ENCODE results near the gene CBX4.

The CBX4 gene

DNA sequence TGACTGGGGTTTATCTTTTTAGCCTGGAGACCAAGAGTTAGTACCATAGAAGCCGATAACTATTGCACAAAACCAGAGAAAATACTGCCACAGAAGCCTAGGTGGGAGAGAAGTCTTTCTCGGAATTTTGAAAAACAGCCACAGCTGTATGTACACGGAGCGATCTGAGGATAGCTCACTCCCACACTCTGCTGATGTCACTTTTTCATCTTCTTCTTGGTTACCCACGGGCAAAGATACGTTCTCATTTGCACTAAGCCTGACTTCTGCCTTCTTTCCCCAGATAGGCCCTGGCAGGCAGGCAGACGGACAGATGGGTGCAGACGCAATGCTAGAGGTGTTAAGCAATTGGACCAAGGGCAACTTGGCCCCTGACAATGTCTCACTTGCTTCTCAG lies 9.1 kb upstream of the CBX4 start:
- H3K9me2 ChIP-seq (replicated peaks; ENCODE audit: insufficient read depth, low read length) = no peaks in the 10 kb centered on the region
- no peaks in the 10 kb centered on the region for H4K20me1 ChIP-seq (ENCODE audit: insufficient read depth, low read length)
- H3K4me1 ChIP-seq (ENCODE audit: low read length) = no peaks in the 10 kb centered on the region
- H2AFZ ChIP-seq (ENCODE audit: low read length) = no peak overlapping the region
- no peaks in the 10 kb centered on the region for H3K9me3 ChIP-seq (replicated peaks; ENCODE audit: insufficient read depth, low read length)
- no peak for DNase-seq
- no peaks in the 10 kb centered on the region for H3K36me3 ChIP-seq (replicated peaks; ENCODE audit: insufficient read depth, low read length)
- no peak overlapping the region for H3K27ac ChIP-seq (ENCODE audit: low read length)
- H3K27me3 ChIP-seq (replicated peaks; ENCODE audit: insufficient read depth, low read length) = peaks cover 85% of the 10 kb centered on the region
- TF ChIP-seq EZH2phosphoT487 (IDR thresholded peaks at IDR 0.05; ENCODE audit: low read length) (no peak), EZH2 (optimal IDR thresholded peaks at IDR 0.05; ENCODE audit: low read depth, low read length) (no peak)
- TF ChIP-seq, protein P1, sequence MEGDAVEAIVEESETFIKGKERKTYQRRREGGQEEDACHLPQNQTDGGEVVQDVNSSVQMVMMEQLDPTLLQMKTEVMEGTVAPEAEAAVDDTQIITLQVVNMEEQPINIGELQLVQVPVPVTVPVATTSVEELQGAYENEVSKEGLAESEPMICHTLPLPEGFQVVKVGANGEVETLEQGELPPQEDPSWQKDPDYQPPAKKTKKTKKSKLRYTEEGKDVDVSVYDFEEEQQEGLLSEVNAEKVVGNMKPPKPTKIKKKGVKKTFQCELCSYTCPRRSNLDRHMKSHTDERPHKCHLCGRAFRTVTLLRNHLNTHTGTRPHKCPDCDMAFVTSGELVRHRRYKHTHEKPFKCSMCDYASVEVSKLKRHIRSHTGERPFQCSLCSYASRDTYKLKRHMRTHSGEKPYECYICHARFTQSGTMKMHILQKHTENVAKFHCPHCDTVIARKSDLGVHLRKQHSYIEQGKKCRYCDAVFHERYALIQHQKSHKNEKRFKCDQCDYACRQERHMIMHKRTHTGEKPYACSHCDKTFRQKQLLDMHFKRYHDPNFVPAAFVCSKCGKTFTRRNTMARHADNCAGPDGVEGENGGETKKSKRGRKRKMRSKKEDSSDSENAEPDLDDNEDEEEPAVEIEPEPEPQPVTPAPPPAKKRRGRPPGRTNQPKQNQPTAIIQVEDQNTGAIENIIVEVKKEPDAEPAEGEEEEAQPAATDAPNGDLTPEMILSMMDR (IDR thresholded peaks at IDR 0.05; ENCODE audit: low read length) = no peak
- no peak overlapping the region for H3K4me3 ChIP-seq (ENCODE audit: low read length)
- no peak overlapping the region for H3K4me2 ChIP-seq (ENCODE audit: low read depth, low read length)
- no peaks in the 10 kb centered on the region for H3K79me2 ChIP-seq (ENCODE audit: low read length)
- no peaks in the 10 kb centered on the region for H3F3A ChIP-seq (ENCODE audit: insufficient read depth, low read length)
- H3K9ac ChIP-seq (ENCODE audit: low read length) = no peak overlapping the region

DNA sequence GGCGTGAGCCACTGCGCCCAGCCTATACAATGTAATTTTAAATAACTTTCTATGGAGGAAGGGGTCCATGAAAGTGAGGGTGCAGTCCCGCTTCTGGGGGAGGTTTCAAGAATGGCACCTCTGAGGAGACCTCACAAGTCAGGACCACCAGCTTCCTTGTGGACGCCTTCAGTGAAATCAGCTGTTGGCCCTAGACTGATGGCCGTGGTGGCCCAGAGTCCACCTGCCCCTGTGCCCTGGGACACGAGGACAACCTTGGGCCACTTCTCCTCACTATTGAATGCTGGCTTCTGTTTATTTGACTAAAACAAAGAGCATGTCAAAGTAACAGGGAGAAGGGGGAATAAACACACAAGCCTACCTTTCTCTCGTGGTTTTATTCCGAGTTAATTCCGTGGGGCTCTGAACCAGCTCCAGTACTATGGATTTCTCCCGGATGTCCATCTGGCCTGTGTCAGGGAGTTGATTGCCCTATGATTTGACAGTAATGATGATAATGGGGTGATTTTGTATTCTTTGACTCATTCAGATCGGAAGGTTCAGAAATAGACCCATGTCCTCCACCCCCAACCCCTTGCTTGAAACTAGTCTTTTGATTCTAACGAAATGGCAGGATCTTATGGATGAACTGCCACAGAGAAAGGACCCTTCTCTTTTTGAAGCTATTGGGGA lies 8.6 kb upstream of the CBX4 start:
- H3K27ac ChIP-seq (ENCODE audit: low read length) = no peak overlapping the region
- H3K36me3 ChIP-seq (replicated peaks; ENCODE audit: insufficient read depth, low read length) = no peaks in the 10 kb centered on the region
- H3K79me2 ChIP-seq (ENCODE audit: low read length) = no peaks in the 10 kb centered on the region
- no peaks in the 10 kb centered on the region for H3K9me3 ChIP-seq (replicated peaks; ENCODE audit: insufficient read depth, low read length)
- H3K4me1 ChIP-seq (ENCODE audit: low read length) = no peaks in the 10 kb centered on the region
- H3K9ac ChIP-seq (ENCODE audit: low read length) = no peak overlapping the region
- H3K4me3 ChIP-seq (ENCODE audit: low read length) = no peak overlapping the region
- no peak overlapping the region for H2AFZ ChIP-seq (ENCODE audit: low read length)
- no peaks in the 10 kb centered on the region for H4K20me1 ChIP-seq (ENCODE audit: insufficient read depth, low read length)
- DNase-seq = no peak
- H3F3A ChIP-seq (ENCODE audit: insufficient read depth, low read length) = no peaks in the 10 kb centered on the region
- H3K27me3 ChIP-seq (replicated peaks; ENCODE audit: insufficient read depth, low read length) = peaks cover 90% of the 10 kb centered on the region
- TF ChIP-seq, protein P1 (IDR thresholded peaks at IDR 0.05; ENCODE audit: low read length) = no peak
- TF ChIP-seq EZH2phosphoT487 (IDR thresholded peaks at IDR 0.05; ENCODE audit: low read length) = no peak; the same call in 1 of the 2 replicates
- no peak for TF ChIP-seq EZH2 (optimal IDR thresholded peaks at IDR 0.05; ENCODE audit: low read depth, low read length)
- no peak overlapping the region for H3K4me2 ChIP-seq (ENCODE audit: low read depth, low read length)
- no peaks in the 10 kb centered on the region for H3K9me2 ChIP-seq (replicated peaks; ENCODE audit: insufficient read depth, low read length)

GRCh38 chr17:79845601-79845949 lies 6.3 kb upstream of the CBX4 start:
- H3K9me2 ChIP-seq (replicated peaks; ENCODE audit: insufficient read depth, low read length) = no peaks in the 10 kb centered on the region

DNA sequence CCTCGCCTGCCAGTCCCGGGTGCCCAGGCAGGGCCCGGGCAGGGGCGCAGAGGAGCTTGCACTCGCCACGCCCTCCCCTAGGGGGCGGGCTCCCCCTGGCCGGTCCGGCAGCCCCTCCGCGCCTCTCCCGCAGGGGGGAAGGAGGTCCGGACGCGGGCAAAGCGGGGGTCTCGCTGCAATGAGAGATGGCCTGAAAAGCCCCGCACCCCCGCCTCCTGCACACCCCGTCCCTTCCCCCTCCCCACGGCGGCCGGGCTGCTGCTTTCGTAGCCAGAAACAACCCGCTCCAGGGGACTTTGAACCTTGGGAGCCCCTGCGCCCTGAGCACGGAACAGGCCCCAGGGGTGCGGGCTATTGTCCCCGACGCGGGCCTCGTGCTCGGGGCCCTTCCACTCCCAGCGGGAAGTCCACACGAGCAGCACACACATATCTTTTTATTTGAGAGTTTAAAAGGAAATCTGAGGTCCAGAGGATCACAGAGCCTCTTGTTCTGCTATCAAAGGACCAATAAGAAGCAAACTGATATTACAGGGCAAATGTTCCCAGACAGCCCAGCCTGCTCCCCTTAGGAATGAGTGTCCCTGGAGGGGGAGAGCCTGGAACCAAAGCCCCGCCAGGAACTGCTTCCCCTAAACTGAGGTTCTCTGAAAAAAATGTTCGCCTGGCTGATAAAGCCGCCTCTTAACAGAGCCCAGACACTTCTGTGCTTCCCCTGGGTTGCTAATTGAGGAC lies 5.8 kb upstream of the CBX4 start:
- TF ChIP-seq, protein P1 (IDR thresholded peaks at IDR 0.05; ENCODE audit: low read length) = peak; percentile 50
- TF ChIP-seq EZH2phosphoT487 (IDR thresholded peaks at IDR 0.05; ENCODE audit: low read length) = no peak
- Histone ChIP-seq H3K79me2 (ENCODE audit: low read length) (no peaks in the 10 kb centered on the region), H3K36me3 (replicated peaks; ENCODE audit: insufficient read depth, low read length) (no peaks in the 10 kb centered on the region), H3K4me1 (ENCODE audit: low read length) (no peaks in the 10 kb centered on the region), H3K9ac (ENCODE audit: low read length) (no peak overlapping the region), H3K27me3 (replicated peaks; ENCODE audit: insufficient read depth, low read length) (peaks cover 97% of the 10 kb centered on the region), H3K9me3 (replicated peaks; ENCODE audit: insufficient read depth, low read length) (no peaks in the 10 kb centered on the region), H3K4me3 (ENCODE audit: low read length) (no peak overlapping the region), H2AFZ (ENCODE audit: low read length) (no peak overlapping the region), H3F3A (ENCODE audit: insufficient read depth, low read length) (no peaks in the 10 kb centered on the region), H3K27ac (ENCODE audit: low read length) (no peak overlapping the region), H3K9me2 (replicated peaks; ENCODE audit: insufficient read depth, low read length) (no peaks in the 10 kb centered on the region), H4K20me1 (ENCODE audit: insufficient read depth, low read length) (peaks cover 2% of the 10 kb centered on the region; the same call in 1 of the 2 replicates), H3K4me2 (ENCODE audit: low read depth, low read length) (no peak overlapping the region)
- DNase-seq = peak; percentile 36

More at GRCh38 chr17:79845601-79845949, 6.3 kb upstream of the CBX4 start:
- Histone ChIP-seq H3F3A (ENCODE audit: insufficient read depth, low read length) (no peaks in the 10 kb centered on the region), H3K9ac (ENCODE audit: low read length) (no peak overlapping the region), H4K20me1 (ENCODE audit: insufficient read depth, low read length) (no peaks in the 10 kb centered on the region), H3K36me3 (replicated peaks; ENCODE audit: insufficient read depth, low read length) (no peaks in the 10 kb centered on the region), H2AFZ (ENCODE audit: low read length) (no peak overlapping the region), H3K79me2 (ENCODE audit: low read length) (no peaks in the 10 kb centered on the region), H3K4me3 (ENCODE audit: low read length) (no peak overlapping the region), H3K4me2 (ENCODE audit: low read depth, low read length) (no peak overlapping the region), H3K4me1 (ENCODE audit: low read length) (no peaks in the 10 kb centered on the region), H3K9me3 (replicated peaks; ENCODE audit: insufficient read depth, low read length) (no peaks in the 10 kb centered on the region), H3K27me3 (replicated peaks; ENCODE audit: insufficient read depth, low read length) (peaks cover 96% of the 10 kb centered on the region), H3K27ac (ENCODE audit: low read length) (no peak overlapping the region)
- TF ChIP-seq EZH2 (optimal IDR thresholded peaks at IDR 0.05; ENCODE audit: low read depth, low read length) = no peak
- DNase-seq = no peak
